NCI-H1048 (cell line): ENCODE results near the gene SSBP3.

Experiments
- DNase-seq: peaks from one replicate; lab custom pipeline; 2025; lab: John Stamatoyannopoulos, UW

Gene SSBP3

DNA sequence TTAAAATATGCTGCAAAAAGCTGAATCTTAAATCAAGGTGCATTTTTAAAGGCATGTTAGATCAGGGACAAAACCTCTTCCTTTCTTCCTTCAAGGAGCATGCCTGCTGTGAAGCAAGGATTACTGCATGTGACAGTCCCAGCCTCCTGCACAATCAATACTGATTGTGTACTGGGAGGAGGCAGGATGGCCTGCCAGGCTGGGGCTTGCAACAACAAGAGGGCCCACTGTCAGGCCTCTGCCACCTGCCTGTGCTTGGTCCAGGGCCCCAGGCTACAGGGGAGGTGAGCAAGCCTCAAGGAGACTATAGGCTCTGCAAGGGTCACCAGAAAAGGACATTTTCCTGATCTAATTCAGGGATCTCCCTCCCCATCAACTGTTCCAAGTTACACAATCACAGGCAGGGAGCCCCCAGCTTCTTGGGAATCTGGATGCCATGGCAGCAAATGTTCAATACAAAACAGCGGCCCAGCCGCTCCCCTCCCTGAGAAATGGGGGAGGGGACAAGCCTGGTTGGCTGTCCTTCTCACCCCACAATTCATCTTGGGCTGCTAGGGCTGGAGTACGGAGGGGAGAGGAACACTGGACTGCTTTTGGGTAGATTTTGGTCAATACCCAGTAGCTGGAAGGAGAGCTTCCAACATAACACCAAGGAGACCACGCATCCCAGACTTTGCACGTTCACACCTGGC, 76.7 kb downstream of the SSBP3 start:
- no peak for DNase-seq

DNA sequence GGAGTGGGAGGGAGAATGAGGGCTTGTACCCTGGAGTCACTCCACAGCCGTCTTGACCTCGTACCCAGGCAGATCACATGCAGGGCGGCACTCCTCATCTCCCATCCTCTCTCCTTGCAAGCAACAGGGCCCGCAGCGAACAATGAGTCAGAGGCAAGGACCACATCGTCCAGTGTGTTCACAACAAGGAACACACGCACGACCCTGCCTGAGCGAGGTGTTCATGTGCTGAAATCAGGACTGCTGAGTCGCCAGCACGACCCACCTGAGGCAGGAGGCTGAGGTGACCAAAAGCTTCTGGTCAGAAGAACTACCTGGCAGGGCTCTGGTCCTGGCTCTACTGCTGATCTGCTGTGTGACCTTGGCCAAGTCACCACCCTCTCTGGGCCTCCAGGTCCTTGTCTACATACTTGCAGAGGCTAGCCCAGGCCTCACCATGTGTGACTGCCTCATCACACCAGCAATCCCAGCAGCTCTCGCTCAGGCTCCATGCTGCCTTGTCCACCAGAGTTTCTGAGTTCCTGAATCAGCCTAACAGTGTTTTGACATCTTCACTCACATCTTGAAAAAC, 78.0 kb downstream of the SSBP3 start:
- DNase-seq, result no peak

DNA sequence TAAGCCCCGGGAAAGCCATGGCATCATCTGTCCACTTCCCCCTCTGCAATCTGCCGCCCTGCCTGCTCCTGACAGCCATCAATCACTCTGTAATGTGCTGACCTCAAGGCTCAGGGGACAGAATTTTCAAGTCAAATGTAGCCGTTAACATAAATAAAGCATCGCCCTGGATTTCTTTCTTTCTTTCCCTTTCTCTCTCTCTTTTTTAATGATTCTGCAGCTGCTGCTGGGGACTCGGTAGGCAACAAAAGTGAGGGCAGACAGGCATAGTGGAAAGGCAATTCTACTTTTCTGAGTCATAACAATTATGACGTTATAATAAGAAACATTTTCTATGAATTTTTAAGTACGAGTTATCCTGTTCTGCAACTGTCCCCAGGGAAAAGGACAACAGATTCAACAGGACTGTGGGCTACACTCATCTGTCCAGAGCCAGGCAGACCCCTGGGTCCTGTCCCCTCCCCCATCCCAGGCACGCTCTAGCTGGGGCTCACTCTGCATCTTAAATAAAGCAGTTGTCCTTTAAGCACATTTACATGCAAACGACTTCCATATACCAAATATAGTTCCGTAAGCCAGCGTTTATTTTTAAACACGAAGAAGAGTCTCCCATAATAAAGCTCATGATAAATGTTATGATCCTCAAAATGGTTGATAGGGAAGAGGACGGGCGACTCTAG, 78.7 kb downstream of the SSBP3 start:
- DNase-seq, result no peak

DNA sequence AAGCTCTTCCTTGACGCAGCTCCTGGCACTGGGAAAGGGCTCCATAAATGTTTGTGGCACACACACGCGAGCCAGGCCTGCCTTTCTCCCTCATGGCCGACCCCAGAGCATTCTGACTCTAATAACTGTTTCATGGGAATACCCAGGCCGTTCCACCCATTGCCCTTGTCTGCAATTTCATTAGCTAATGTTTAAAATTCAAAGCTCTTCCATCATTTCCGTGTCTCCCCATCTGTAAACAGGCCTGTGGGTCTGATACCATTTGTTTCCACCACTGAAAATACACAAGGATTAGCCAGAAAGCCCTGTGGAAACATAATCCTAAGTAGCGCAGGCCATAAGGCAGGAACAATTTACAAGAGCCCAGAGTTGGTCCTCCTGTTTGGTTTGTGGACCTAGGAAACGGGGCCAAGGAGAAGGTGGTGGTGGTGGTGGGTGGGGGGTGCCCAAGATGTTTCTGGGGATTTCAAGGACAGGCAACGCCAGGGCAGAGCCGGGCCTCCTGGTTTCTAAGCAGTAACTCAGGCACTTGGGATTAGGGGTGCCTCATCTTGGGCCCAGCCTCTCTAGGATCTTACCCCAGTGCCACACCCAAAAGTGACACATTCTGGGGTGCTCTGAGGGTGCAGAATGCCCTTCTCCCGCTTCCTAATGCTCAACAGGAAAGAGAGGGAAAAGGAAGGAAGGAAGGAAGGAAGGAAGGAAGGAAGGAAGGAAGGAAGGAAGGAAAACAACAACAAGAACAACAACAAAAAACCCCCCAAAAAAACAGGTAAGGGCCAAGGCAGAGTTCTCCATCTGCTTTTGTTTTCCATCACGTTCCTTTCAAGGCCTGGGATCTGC, 79.4 kb downstream of the SSBP3 start:
- no peak for DNase-seq

DNA sequence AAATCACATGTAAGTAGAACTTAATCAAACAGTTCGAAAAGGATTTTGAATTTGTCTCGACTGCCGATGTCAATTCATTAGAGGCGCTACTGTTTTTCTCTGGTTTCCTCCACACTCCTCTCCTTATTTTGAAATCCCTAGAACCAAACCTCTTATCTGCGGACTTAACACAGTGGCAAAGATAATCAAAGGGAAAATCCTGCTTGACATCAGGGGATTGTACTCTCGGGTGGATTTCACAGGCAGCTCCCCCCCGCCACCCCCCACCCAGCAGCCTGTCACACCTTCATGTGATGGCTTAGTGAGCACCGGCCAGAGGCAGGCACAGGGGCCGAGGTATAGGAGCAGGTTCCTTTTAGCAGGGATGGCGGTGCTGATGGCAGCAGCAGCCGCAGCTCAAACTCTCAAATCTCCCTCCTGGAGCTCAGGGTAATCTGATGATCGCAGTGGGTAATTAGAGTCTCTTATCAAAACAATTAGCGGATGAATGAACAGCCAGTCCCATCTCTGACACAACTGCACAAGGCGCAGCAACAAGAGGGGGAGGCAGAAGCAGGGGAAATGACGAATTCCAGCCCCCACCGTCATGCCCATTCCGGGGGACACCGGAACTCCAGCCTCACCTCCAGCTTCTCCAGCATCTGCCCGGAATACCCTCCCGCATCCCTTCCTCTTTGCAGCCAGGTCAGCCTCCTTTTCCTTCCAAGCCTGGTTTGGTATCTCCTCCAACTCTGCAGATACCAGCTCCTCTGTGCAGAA, 80.3 kb downstream of the SSBP3 start:
- DNase-seq, result no peak

DNA sequence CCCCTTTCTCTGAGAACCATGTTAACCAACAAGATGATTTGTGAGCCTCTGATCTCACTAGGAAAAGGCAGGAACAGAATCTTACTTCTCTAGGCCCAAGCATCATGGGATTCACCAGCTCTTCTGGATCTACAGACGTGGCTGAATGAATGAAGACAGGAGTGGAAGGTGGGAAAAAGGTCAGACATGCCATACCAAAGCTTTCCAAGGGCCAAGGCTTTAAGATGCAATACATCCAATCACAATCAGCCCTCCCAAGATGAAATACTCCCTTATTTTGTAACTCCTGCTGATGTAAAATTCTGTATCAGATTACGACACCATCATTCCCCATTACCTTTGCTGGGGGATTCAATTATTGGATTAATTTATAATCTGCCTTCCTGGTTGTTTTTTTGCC, 80.9 kb downstream of the SSBP3 start:
- DNase-seq, result no peak

DNA sequence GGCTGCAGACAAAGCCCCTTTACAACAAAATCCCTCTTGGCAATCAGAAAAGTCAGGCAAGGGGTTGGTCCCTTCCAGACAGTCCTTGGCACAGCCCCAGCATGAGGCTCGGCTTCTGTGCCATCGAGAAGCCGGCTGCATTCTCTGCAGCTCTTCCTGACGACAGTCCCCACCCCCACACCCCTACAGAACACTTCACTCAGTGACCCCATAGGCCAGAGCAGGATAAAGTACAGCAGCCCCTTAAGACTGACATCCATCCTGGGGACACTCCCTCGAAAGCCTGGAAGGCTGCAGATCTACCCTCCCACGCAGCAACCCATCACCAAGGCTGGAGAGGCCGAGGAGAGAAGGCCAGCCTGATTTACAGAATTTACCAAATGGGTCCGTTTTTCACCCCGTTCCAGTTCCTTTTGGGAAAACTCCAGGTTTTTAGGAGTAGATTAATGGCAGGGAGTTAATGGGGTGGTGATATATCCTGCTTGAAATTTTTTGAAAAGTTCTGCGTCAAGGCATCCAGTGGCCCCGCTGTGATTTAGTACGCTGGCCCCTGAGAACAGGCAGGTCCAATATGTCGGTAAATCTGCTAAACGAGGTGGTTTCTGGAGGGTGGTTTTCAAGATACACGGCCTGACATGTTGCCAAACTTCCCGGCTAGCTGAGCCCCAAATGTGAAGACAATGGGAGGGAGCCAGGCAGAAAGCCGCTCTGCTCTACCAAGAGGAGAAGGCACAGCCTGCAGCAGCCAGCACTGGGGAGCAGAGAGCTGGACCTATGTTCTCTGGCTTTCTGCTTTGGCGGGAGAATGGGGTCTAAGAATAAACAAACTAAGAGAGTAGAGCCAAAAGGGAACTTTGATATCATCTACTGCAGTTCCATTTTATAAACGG, 81.7 kb downstream of the SSBP3 start:
- DNase-seq, result no peak

DNA sequence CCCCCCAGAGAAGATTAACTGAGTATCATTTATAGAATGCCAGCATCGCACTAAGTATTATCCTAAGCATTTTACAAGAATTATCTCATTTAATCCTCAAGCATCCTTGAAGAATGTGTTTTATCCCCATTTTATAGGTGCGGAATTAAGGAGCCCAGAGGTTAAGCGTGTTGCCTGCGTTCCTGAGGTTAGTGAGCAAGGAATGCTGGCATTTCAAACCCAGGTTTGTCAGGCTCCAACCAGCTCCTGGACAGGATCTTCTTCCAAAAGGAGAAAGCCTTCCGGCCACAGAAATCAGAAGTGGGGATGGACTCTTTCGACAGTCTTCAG, 82.3 kb downstream of the SSBP3 start:
- DNase-seq, result no peak

DNA sequence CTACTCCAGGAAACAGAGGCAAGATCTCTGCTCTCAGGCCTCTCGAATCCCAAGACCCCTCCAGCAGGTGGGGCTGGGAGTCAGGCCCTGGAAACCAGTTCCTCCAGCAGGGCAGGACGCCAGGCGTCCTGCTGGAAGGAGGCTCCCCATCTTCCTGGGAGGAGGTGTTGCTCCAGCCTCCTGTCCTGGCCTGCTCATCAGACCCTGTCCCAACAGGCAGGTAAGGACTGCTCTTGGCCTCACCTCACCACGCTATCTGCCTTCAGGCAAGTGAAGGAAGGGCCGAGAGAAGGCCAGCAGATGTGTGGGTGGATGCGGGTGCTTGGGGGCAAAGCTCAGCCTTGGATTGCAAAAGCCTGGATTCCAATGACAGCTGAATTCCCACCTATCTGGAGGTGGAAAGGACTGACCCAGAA, 82.9 kb downstream of the SSBP3 start:
- DNase-seq, result no peak

DNA sequence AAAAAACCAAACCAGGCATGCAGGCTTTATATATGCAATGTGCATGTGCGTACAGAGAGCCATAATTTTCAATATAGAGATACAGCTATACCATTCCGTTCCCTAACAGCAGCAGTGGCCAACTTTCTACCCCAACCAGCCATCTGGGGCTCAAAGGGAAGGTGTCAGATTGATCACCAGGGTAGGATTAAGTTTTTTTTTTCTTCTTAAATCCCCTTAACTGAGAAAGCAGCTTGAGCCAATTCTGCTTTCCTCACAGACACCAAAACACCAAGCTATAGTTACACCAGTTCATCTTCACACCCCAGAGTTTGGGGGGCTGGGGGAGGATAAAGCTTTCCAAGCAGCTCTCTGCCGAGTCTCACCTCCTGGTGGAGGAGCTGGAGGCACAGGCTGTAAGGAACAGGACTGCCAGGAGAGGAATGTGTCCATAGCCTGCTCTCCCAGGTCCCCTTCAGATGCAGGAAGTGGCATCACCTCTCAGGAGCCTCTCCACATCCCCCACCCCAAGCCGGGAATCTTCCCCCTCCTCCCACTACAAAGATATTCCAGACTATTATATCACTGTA, 87.9 kb downstream of the SSBP3 start:
- DNase-seq, result no peak

DNA sequence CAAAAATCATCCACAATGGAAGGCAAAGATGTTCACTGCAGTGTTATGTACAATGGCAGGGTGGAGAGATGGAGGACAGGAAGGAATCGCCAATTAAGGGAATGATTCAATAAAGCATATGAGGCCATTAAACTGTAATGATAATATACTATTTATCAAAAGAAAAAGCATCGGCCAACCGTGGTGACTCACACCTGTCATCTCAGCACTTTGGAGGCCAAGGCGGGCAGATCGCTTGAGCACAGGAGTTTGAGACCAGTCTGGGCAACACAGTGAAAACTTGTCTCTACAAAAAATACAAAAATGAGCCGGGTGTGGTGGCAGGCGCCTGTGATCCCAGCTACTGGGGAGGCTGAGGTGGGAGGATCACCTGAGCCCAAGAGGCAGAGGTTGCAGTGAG, 89.1 kb downstream of the SSBP3 start:
- no peak for DNase-seq

DNA sequence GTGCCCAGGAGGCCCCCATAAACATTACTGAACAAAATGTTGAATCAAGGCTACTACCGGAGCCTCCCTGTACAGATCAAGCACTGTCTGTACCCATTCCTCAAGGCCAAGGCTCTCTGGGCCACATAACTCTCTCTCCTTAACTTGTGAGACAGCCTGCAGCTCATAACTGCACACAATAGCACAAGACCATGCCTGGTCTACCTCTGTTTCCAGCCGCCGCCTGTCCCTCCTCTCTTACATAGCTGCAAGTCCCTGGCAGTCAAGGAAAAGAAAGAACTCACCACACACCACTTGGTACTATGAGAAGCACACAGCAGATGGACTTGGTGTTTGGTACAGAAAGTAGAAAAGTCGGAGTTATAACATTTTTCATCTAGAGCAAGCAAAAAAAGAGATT, 91.1 kb downstream of the SSBP3 start:
- DNase-seq, result no peak

DNA sequence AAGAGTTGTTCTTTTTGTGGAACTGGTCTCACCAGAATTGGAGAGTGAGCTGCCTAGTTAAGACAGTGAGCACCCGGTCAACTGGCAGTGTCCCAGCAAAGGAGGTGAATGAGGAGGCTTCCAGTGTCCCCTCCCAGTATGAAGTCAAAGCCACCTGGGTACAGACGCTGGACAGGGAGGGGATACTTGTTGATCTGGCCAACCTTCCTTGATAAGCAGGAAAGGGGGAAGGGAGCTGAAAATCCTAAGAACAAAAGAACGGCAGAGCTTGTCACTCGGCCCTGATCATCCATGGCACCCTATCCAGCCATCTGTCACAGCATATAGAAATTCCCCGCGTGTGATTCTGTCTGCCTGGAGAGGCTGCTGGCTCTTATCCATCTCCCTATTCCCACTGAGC, 91.5 kb downstream of the SSBP3 start:
- DNase-seq, result no peak

DNA sequence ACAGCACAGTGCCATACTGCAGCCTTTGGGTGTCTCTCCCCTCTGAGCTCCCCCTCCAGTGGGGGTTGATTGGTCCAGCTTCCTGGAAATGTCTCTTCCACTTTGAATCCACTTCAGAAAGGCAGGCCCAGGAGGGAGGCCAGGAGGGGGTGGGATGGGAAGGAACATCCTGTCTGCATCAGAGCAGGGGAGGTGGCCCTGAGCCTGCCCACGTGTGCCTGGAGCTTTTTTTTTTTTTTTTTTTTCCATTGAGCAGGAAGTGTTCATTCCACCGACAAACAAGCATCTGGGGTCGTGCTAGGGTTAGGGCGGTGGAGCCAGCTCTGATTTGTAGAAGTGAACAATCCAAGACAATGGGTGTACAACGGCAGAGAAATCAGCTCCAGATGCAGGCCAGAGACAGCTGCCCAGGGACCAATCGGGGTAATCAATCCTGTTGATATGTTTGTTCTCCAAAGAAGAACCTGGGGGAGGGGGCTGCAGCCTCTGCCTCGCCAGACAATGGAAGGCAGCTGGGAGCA, 93.3 kb downstream of the SSBP3 start:
- no peak for DNase-seq

DNA sequence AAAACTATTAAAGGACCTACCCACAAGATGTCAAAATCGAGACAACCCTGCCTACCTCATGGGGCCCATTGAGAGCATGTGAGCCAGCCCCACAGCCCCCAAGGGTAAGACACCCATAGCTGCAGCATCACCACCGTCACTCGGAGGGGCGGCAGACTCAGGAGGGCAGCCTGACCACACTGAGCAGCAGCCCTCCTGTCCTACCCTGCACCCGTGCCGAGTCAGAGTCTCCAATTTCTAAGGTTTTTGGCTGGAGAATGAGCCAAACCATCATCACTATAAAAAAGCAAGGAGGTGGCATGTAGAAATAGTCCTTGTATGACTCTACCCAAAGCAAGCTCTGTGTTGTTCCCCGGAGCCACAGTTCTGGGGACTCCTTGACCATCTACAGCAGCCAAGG, 94.7 kb downstream of the SSBP3 start:
- no peak for DNase-seq

DNA sequence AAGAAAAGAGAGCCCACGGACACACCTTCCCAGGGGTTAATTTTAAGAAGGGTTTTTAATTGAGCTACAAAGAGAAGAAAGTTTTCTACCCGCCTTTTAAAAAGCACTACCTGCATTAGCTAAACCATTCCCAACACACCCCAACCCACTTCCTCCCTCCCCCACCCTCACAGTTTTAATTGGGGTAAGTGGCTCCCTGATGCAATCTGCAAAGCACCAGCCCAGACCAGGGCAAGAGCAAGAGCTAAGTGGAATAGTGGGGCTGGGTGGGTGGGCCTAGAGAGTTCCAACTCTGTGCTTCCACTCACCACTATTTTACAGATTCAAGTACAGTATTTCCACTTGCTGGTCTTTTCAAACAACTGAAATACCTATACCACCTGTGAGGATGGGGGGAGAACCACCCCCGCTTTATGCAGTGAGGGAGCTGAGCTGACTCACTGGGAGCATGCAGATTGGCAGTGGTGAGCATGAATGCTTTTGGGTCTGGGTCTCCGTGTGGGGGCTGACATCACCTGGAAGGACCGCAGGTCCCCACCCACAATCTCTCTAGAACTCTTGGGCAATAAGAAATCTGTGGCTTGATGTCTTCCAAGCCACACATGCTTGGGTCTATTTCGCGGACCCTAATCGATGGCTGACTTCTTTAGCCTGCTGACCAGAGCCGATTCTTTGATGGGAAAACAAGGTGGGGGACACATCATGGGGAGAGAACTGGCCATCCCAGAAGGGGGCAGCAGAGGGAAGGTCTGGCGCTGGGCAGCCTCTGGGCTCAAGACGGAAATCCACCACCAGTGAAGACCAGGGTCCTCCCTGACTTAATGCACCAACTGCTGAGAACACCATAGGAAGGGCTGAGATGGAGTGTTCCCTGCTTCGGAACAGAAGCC, 95.5 kb downstream of the SSBP3 start:
- DNase-seq, result no peak

DNA sequence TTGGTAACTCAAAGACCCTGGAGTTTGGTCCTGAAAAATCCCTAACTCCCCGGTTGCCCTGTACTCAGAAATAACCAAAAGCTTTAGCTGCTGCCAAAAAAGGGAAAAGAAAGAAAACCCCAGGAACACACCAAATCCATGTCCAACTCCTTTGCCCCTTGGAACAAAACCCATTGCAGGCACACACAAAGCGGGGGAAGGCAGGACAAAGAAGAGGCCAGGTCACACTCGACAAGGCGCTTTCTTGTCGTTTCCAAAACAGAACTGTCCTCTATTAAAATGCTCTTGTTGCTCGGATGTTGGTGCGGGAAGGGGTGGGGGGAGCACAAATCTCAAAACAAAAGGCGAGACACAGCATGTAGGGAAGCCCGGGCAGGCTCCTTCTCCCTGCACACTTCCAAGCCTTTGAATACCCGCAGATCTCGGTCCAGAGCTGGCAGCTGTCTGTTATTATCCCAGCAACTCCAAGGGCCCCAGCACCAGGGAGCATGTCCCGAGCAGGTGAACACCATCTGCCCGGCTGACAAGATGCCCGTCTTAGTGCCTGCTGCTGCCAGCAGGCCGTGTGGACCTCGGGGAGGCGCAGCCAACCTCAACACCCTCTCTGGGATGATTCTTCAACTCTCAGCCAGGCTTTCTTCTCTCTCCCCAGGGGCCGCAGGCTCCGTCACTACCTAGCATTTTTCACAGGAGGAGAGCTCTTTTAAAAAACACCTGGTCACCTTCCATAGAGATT, 96.4 kb downstream of the SSBP3 start:
- DNase-seq, result no peak

DNA sequence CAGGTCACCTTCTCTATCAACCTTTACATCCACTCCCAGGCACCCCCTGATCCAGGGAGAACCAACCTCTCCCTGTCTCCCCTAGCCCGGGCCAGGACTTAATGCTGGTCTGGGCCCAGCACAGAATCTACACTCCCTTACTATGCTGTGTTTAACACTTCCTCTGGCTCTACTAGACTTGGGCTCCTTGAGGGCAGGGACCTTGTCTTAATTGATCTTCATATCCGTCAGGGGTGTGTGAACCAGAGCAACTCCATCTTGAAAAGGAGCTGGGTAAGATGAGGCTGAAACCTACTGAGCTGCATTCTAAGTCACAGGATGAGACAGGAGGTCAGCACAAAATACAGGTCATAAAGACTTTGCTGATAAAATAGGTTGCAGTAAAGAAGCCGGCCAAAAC, 98.9 kb downstream of the SSBP3 start:
- no peak for DNase-seq
